Measurements from ENCODE around the gene SRGAP3.

SRGAP3 gene

DNA sequence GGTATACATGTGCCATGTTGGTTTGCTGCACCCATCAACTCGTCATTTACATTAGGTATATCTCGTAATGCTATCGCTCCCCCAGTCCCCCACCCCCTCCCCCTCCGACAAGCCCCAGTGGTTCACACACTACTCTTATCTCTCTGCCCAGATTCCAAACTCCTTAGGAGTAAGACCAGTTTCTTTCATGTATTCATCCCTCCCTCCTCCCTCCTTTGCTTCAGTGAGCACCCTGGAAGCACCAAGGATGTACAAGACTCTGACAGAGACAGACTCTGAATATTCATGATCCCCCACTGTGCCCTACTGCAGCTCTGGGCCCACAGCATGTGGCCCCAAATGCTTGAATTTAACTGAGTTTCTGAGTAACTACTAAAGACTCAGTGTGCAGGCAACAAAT, 172.4 kb downstream of the SRGAP3 start:
- no peak for DNase-seq

GRCh38 chr3:9075762-9076161, 173.7 kb downstream of the SRGAP3 start:
- DNase-seq = no peak

GRCh38 chr3:9074079-9074478, 175.4 kb downstream of the SRGAP3 start:
- DNase-seq = no peak

DNA sequence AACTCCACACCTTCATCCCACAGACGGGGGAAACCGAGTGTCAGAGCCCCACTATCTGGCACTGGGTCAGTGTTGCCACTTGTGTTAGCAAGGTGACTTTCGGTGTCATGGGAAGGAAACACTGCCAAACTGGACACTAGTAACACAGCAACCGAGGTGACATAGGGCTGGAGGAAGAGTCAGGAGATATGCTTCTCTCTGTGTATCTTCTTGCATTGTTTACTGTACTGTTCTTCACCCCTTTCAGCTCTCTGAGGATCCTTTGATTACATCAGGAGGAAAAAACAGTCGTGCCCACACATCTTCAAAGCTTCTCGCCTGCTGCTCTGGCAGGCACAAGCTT, 176.8 kb downstream of the SRGAP3 start:
- no peak for DNase-seq

- no peak for DNase-seq
These were observed 177.3 kb downstream of the SRGAP3 start for GRCh38 chr3:9071936-9072666.

DNA sequence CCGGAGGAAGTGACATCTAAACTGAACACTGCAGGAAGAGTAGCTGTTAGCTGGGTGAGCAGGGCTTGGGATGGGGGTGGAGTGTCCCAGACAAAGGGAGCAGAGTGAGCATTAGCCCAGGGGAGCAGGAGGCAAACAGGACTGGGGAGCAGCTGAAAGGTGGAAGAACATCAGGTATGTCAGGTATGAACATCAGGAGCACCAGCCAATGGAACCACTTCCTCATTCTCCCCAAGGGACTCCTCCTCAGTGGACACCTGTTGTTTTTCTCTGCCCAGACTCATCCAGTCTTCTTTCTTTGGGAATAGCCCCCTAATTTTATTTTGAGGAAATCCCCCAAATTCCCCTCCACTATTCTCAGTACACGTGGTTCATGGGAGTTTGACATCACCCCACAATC, 178.5 kb downstream of the SRGAP3 start:
- no peak for DNase-seq

DNA sequence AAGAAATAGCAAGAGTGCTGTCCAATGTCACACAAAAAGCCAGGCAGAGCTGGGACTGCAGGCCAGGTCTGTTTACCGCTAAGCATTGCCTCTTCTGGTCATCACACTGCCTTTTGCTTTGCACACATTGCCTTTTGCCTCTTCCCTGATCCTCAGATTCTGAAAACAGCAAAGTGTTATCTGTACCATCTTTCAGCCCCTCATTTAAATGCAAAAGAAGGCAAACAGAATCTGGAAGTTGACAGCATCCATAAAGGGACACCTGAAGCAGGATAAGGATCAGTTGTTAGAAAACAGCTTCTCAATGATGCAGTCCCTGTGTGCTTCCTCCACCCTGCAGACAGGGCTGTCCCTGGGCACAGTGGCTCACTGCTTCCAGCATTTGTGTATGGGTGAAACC, 179.5 kb downstream of the SRGAP3 start:
- no peak for DNase-seq

GRCh38 chr3:9068051-9068450, 181.4 kb downstream of the SRGAP3 start:
- no peak for DNase-seq

DNA sequence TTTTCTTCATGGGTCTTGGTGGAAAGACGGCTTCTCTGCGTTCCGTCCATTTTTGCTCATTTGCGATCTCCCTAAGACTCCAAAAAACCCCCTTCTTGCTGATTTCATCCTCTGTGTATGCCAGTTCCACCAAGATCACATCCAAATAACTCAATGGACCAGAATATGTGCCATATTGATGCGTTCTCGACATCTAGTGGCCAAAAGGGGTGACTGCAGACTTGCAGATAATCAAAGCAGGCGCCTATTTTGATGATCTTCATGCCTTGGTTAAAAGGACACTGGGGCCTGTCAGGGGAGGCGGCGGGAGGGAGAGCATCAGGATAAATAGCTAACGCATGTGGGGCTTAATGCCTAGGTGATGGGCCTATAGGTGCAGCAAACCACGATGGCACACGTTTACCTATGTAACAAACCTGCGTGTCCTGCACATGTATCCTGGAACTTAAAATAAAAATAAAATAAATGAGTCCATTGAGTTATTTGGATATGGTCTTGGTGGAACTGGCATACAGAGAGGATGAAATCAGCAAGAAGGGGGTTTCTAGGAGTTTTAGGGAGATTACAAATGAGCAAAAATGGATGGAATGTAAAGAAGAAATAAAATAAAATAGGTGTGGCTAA, 182.0 kb downstream of the SRGAP3 start:
- peak; percentile 63 for DNase-seq

DNA sequence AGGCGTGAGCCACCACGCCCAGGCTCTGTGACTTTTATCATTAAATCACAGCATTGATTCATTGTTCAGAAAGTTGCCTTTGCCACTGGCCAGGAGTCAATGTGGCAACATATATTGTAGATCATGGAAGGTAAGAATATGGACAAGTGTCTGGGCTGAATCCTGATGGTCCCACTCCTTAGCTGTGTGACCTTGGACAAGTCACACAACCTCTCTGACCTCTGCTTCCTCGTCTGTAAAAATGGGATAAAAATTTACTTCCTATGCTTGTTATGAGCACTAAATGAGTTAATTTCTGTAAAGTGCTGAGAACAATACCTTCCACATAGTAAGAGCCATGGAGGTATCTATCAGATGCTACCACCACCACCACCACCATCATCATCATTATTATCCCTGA, 182.7 kb downstream of the SRGAP3 start:
- no peak for DNase-seq

DNA sequence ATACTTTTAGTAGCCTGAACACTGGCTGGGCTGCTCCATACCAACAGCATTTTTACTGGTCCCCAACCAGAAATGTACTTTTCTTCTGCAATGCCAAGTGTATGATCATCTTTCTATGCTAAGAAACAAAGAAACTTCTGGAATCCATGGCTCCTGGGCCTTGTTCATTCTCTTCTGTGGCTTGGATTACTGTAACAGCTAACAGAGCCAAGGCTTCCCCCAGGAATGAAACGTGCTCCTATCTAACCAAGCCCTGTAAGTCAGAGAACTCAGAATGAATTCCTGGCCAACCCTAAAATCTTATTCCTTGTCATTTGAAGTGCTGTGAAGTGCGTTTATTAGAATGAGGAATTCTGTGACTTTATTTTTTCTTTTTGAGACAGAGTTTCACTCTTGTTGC, 183.3 kb downstream of the SRGAP3 start:
- no peak for DNase-seq

- no peak for DNase-seq
These were observed 184.6 kb downstream of the SRGAP3 start for GRCh38 chr3:9064850-9065249.

DNA sequence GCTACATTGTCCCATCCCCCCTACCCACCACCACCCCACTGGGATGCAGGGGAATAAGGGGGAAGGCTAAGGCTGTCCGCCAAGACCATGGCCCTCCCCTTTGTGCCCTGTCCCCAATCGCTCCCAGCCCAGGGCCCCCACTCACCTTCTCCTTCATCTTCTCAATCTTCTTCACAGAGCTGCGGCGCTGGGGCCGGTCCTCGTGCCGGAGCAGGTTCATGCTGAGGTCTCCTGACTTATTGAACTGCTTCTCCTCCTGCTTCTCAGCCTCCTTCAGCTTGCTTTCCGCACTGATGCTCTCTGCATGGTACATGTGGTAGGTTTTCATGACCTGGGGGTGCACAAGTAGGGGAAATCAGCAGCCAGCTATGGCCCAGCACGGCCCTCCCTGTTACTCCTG, 185.2 kb downstream of the SRGAP3 start:
- no peak for DNase-seq

- no peak for DNase-seq
These were observed 186.9 kb downstream of the SRGAP3 start for GRCh38 chr3:9062570-9062969.

- no peak for DNase-seq
These were observed 187.8 kb downstream of the SRGAP3 start for GRCh38 chr3:9061634-9062033.

GRCh38 chr3:9059489-9060400, 189.7 kb downstream of the SRGAP3 start:
- DNase-seq = no peak

- no peak for DNase-seq
These were observed 192.9 kb downstream of the SRGAP3 start for GRCh38 chr3:9056581-9056980.

- DNase-seq = no peak
These were observed 201.7 kb downstream of the SRGAP3 start for GRCh38 chr3:9047452-9048346.

GRCh38 chr3:9045371-9045770, 204.1 kb downstream of the SRGAP3 start:
- DNase-seq = no peak

GRCh38 chr3:9043063-9043462, 206.4 kb downstream of the SRGAP3 start:
- DNase-seq = no peak

DNA sequence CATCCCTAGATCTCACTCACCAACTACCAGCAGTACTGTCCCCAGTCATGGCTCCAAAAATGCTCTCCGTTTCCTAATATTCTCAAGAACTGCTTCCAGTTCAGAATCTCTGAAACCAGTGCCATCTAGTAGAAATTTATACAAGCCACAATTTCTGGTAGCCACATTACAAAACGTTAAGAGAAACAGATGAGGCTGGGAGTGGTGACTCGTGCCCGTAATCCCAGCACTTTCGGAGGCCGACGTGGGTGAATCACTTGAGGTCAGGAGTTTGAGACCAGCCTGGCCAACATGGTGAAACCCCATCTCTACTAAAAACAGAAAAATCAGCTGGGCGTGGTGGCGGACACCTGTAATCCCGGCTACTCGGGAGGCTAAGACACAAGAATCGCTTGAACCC, 207.8 kb downstream of the SRGAP3 start:
- DNase-seq = no peak

DNA sequence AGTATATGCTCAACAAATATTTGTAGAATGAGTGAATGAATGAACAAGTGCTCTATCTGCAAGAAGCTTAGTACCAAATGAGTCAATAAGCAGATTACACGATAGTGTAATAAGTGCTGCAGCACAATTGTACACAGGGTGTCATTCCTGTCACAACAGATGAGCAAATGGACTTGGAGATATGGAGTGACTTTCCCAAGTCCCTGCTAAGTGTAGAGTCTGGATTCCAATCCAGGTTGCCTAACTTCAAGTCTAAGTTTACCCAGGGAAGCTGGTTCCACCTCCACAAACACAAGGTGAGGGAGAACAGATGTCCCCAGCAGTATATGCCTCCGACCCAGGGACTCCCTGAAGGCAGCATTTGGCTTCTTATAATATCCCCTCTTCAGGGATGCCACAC, 208.4 kb downstream of the SRGAP3 start:
- DNase-seq = no peak

GRCh38 chr3:9037144-9037711, 212.2 kb downstream of the SRGAP3 start:
- no peak for DNase-seq

All from DMS53 (cell line).